Measurements from ENCODE around the gene ARRDC3. TPM values are rescaled to one million over a fixed set of nuclear protein-coding genes. Genes with fewer than 3 reads are reported as not detected.
A peak's percentile ranks its signal among the peaks of the same experiment; 100 is the strongest.

The ARRDC3 gene
- total RNA-seq, 1 experiment from 2014 or later = 33.0 TPM

DNA sequence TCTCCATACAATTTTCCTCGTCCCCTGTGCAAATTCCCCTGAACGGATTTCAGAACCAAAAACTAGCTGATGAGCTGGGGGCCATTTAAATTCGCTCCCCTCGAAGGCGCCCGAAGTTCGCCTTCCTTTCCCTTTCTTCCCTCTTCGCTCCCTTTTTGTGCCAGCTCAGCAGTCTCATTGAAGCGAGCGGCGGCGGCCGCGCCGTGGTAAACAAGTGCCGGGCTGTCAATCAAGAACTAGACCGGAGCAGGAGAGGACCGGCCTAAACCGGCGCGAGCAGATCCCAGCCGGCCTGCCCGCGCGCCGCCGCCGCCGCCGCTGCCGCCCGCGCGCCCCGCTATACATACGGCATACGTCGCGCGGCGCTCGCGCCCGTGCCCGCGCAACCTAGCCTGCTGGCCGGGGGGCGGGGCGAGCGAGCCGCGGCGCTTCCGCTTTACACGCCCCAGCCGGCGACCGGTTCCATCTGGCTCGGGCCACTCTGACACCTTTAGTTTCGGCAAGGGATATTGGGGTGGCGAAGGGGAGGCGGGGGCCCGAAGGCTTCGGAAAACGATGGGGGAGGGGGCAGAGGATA is 3.1 kb downstream of the ARRDC3 start:
- DNase-seq (ENCODE audit: low read depth, low spot score) = peak; percentile 64
- Histone ChIP-seq H3K4me1 (ENCODE audit: control insufficient read depth, insufficient read depth, low read length) (peaks cover 25% of the 10 kb centered on the region; the same call in 1 of the 2 replicates), H3K4me3 (ENCODE audit: low read depth in 2 of 2, low read length in 2 of 2) (peak overlapping the region; percentile 80 to 84), H3K27me3 (ENCODE audit: control insufficient read depth, insufficient read depth, low read length) (no peaks in the 10 kb centered on the region), H3K27ac (ENCODE audit: low read length) (peak overlapping the region; percentile 100), H3K36me3 (ENCODE audit: control insufficient read depth, insufficient read depth, low read length) (peaks cover 40% of the 10 kb centered on the region), H3K9me3 (ENCODE audit: control insufficient read depth, insufficient read depth, low read depth, low read length) (no peaks in the 10 kb centered on the region)
- intact Hi-C loops (cut with micrococcal nuclease; ENCODE audit: unreplicated experiment) = loop anchor here (1.0 to 10.0 kb wide), 3 partner anchors 68 to 445 kb away; no protein-coding TSS in a partner anchor
- ATAC-seq = peak; percentile 84
- no TSS peak for BruUV-seq (replicated peaks)
- POLR2A ChIA-PET = interaction anchor here (0.7 to 1.0 kb wide), 6 partner anchors 64 to 1254 kb away, joined by 3 to 9 read pairs (median 4); no protein-coding TSS in a partner anchor
- in situ Hi-C loops (cut with HindIII; ENCODE audit: low pct_unique_long_range_greater_than_20kb, low sequenced_read_pairs) = no loop called here
- peak; percentile 85; the same call in 1 of the 2 replicates for TF ChIP-seq SIN3A (IDR thresholded peaks at IDR 0.05; ENCODE audit: borderline replicate concordance, insufficient read depth, low read depth, low read length)
- TF ChIP-seq, protein P1, sequence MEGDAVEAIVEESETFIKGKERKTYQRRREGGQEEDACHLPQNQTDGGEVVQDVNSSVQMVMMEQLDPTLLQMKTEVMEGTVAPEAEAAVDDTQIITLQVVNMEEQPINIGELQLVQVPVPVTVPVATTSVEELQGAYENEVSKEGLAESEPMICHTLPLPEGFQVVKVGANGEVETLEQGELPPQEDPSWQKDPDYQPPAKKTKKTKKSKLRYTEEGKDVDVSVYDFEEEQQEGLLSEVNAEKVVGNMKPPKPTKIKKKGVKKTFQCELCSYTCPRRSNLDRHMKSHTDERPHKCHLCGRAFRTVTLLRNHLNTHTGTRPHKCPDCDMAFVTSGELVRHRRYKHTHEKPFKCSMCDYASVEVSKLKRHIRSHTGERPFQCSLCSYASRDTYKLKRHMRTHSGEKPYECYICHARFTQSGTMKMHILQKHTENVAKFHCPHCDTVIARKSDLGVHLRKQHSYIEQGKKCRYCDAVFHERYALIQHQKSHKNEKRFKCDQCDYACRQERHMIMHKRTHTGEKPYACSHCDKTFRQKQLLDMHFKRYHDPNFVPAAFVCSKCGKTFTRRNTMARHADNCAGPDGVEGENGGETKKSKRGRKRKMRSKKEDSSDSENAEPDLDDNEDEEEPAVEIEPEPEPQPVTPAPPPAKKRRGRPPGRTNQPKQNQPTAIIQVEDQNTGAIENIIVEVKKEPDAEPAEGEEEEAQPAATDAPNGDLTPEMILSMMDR (IDR thresholded peaks at IDR 0.05) = no peak
- TF ChIP-seq TCF7L2 (IDR thresholded peaks at IDR 0.05; ENCODE audit: low read depth, low read length) = peak; percentile 81
- TF ChIP-seq, protein P2, sequence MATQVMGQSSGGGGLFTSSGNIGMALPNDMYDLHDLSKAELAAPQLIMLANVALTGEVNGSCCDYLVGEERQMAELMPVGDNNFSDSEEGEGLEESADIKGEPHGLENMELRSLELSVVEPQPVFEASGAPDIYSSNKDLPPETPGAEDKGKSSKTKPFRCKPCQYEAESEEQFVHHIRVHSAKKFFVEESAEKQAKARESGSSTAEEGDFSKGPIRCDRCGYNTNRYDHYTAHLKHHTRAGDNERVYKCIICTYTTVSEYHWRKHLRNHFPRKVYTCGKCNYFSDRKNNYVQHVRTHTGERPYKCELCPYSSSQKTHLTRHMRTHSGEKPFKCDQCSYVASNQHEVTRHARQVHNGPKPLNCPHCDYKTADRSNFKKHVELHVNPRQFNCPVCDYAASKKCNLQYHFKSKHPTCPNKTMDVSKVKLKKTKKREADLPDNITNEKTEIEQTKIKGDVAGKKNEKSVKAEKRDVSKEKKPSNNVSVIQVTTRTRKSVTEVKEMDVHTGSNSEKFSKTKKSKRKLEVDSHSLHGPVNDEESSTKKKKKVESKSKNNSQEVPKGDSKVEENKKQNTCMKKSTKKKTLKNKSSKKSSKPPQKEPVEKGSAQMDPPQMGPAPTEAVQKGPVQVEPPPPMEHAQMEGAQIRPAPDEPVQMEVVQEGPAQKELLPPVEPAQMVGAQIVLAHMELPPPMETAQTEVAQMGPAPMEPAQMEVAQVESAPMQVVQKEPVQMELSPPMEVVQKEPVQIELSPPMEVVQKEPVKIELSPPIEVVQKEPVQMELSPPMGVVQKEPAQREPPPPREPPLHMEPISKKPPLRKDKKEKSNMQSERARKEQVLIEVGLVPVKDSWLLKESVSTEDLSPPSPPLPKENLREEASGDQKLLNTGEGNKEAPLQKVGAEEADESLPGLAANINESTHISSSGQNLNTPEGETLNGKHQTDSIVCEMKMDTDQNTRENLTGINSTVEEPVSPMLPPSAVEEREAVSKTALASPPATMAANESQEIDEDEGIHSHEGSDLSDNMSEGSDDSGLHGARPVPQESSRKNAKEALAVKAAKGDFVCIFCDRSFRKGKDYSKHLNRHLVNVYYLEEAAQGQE (IDR thresholded peaks at IDR 0.05; ENCODE audit: insufficient read depth in 1 of 2, low read depth in 2 of 2, low read length in 1 of 2) = no peak
- peak; percentile 45; the same call in 1 of the 2 replicates for TF ChIP-seq POLR2AphosphoS5 (IDR thresholded peaks at IDR 0.05; ENCODE audit: low read depth, low read length)
- CTCF ChIA-PET = interaction anchor here (0.7 kb wide), 1 partner anchor 448 kb away, joined by 5 read pairs; no protein-coding TSS in a partner anchor

DNA sequence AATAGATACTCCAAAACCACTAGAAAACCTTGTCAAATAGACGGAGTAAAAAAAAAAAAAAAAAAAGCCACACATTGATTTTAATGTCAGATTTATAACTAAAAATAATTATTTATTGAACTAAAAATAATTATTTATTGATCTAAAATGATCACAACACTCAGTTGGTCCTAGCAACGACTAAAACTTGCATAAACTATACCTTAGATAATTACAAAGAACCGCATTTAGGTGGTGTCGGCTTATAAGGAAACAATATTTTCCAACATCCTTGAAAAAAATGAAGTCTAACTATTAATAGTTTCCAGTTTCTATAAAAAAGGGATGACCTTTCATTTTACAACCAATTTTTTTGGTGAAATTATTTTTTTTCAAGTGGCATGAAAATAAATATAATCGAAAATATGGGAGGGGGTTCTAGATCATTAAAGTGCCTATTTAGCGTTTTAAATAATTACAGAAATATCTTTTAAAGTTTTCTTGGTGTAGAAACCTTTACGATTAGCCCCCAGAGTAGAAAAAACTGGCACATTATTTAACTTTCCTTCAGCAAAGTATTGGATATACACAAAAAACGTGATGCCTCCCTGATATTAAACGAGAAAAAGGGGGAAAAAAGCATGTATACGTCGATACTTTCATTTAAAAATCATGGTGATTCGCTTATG is 3.7 kb downstream of the ARRDC3 start:
- BruUV-seq (replicated peaks) = TSS peak; percentile 17
- Histone ChIP-seq H3K27me3 (ENCODE audit: control insufficient read depth, insufficient read depth, low read length) (no peaks in the 10 kb centered on the region), H3K4me1 (ENCODE audit: control insufficient read depth, insufficient read depth, low read length) (peaks cover 18% of the 10 kb centered on the region; the same call in 1 of the 2 replicates), H3K36me3 (ENCODE audit: control insufficient read depth, insufficient read depth, low read length) (peaks cover 41% of the 10 kb centered on the region), H3K4me3 (ENCODE audit: low read depth in 2 of 2, low read length in 2 of 2) (peak overlapping the region; percentile 80 to 84), H3K9me3 (ENCODE audit: control insufficient read depth, insufficient read depth, low read depth, low read length) (no peaks in the 10 kb centered on the region), H3K27ac (ENCODE audit: low read length) (peak overlapping the region; percentile 100)
- ATAC-seq (no peak), DNase-seq (ENCODE audit: low read depth, low spot score) (no peak)
- in situ Hi-C loops (cut with HindIII; ENCODE audit: low pct_unique_long_range_greater_than_20kb, low sequenced_read_pairs) (no loop called here), intact Hi-C loops (cut with micrococcal nuclease; ENCODE audit: unreplicated experiment) (no loop called here)
- no peak for TF ChIP-seq SIN3A (IDR thresholded peaks at IDR 0.05; ENCODE audit: borderline replicate concordance, insufficient read depth, low read depth, low read length)
- TF ChIP-seq, protein P2 (IDR thresholded peaks at IDR 0.05; ENCODE audit: insufficient read depth in 1 of 2, low read depth in 2 of 2, low read length in 1 of 2) = no peak
- TF ChIP-seq TCF7L2 (IDR thresholded peaks at IDR 0.05; ENCODE audit: low read depth, low read length) = no peak
- TF ChIP-seq POLR2AphosphoS5 (IDR thresholded peaks at IDR 0.05; ENCODE audit: low read depth, low read length) = no peak
- TF ChIP-seq, protein P1 (IDR thresholded peaks at IDR 0.05) = no peak
- ChIA-PET CTCF (interaction anchor here (0.7 kb wide), 1 partner anchor 447 kb away, joined by 5 read pairs; no protein-coding TSS in a partner anchor), POLR2A (interaction anchor here (0.7 kb wide), 5 partner anchors 64 to 1253 kb away, joined by 3 to 9 read pairs (median 5); no protein-coding TSS in a partner anchor)
